ENCODE data around the gene SAMD11.

Gene SAMD11

DNA sequence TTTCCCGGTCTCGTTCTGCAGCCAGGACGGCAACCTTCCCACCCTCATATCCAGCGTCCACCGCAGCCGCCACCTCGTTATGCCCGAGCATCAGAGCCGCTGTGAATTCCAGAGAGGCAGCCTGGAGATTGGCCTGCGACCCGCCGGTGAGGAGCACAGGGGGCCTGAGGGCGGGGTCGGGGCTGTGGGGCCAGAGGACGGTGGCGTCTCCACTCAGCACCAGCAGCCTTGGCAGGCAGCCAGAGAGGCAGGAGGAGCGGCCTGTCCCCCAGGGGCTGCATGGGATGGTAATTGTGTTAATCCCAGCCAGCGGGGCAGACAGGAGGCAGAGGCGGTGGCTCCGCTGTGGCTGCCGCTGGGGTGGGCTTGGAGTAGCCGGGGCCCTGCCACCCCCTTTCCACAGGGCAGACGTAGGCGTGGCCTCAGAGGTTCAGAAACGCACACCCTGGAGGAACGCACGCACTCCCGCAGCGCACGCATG is 12.1 kb downstream of the SAMD11 start:
- peaks cover 14% of the 10 kb centered on the region for H3K36me3 Mint-ChIP-seq (ENCODE audit: low read depth)
- peak; percentile 68 for DNase-seq
- H3K27ac Mint-ChIP-seq, result no peak overlapping the region
- H3K4me3 Mint-ChIP-seq, result peak overlapping the region; percentile 54
- H3K27me3 Mint-ChIP-seq (ENCODE audit: low read depth, poor library complexity), result peaks cover 77% of the 10 kb centered on the region
- peaks cover 61% of the 10 kb centered on the region for H3K4me1 Mint-ChIP-seq
- TF ChIP-seq, protein P1, sequence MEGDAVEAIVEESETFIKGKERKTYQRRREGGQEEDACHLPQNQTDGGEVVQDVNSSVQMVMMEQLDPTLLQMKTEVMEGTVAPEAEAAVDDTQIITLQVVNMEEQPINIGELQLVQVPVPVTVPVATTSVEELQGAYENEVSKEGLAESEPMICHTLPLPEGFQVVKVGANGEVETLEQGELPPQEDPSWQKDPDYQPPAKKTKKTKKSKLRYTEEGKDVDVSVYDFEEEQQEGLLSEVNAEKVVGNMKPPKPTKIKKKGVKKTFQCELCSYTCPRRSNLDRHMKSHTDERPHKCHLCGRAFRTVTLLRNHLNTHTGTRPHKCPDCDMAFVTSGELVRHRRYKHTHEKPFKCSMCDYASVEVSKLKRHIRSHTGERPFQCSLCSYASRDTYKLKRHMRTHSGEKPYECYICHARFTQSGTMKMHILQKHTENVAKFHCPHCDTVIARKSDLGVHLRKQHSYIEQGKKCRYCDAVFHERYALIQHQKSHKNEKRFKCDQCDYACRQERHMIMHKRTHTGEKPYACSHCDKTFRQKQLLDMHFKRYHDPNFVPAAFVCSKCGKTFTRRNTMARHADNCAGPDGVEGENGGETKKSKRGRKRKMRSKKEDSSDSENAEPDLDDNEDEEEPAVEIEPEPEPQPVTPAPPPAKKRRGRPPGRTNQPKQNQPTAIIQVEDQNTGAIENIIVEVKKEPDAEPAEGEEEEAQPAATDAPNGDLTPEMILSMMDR (IDR thresholded peaks at IDR 0.05), result no peak
- H3K9me3 Mint-ChIP-seq, result no peaks in the 10 kb centered on the region

DNA sequence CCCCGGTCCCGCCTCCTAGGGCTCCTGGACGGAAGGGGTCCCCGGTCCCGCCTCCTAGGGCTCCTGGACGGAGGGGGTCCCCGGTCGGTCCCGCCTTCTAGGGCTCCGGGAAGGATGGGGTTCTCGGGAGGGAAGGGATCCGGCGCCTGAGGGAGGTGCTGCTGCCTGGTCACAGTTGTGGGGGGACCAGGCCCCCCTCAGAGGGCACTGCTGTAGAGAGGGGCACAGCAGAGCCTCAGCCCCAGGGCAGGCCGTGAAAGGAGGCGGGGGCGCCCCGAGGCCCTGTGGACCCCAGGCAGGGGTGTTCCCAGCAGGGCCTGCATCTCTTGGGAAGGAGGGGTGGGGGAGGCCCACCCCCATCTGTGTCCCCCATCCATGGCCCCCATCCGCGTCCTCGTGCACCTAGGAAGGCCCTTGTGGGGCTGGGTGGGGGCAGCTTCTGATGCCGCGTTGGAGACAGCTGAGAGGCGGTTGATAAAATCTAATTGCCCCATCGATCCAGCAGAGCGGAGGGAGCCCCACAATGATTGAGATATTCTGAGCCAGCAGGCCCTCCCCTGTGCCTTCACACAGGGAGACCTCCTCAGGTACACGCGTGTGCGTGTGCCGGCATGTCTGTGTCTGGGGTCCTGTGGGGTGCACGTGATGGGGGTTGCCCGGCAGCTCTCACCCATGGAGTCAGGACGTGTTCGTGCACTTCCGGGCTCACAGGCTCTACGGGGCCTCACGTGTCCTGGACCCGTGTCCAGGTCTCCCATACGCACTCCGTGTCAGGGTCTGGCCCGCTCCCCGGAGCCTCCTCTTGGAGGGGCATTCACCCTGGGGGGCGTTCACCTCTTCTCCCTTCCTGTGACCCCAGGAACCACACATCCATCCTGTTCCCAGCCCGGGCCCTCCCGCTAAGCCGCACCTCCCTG is 12.9 kb downstream of the SAMD11 start:
- TF ChIP-seq, protein P1 (IDR thresholded peaks at IDR 0.05), result no peak
- Mint-ChIP-seq H3K36me3 (ENCODE audit: low read depth) (peaks cover 8% of the 10 kb centered on the region), H3K4me3 (no peak overlapping the region), H3K27ac (no peak overlapping the region), H3K27me3 (ENCODE audit: low read depth, poor library complexity) (peaks cover 72% of the 10 kb centered on the region), H3K4me1 (peaks cover 58% of the 10 kb centered on the region), H3K9me3 (no peaks in the 10 kb centered on the region)
- no peak for DNase-seq

DNA sequence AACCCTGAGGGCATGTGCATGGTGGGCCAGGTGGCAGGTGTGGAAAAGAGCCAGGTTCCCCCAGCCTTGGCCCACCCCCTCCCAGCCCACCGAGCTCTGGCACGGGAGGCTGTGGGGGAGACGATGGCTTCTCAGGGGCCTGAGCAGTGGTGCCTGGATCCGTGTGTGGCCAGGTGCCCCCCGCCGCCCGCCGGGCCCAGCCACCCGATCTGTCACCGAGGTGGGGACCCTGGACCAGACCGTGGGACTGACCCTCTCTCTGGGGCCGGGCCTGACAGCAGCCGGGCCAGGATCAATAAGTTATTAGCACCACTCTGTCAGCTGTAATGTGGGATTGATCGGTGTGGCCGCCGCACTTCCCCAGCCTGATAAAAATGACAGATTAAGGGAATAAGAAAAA is 13.8 kb downstream of the SAMD11 start:
- Mint-ChIP-seq H3K4me3 (no peak overlapping the region), H3K4me1 (peaks cover 48% of the 10 kb centered on the region), H3K27me3 (ENCODE audit: low read depth, poor library complexity) (peaks cover 63% of the 10 kb centered on the region), H3K9me3 (no peaks in the 10 kb centered on the region), H3K36me3 (ENCODE audit: low read depth) (no peaks in the 10 kb centered on the region), H3K27ac (no peak overlapping the region)
- TF ChIP-seq, protein P1 (IDR thresholded peaks at IDR 0.05), result no peak
- DNase-seq, result no peak

DNA sequence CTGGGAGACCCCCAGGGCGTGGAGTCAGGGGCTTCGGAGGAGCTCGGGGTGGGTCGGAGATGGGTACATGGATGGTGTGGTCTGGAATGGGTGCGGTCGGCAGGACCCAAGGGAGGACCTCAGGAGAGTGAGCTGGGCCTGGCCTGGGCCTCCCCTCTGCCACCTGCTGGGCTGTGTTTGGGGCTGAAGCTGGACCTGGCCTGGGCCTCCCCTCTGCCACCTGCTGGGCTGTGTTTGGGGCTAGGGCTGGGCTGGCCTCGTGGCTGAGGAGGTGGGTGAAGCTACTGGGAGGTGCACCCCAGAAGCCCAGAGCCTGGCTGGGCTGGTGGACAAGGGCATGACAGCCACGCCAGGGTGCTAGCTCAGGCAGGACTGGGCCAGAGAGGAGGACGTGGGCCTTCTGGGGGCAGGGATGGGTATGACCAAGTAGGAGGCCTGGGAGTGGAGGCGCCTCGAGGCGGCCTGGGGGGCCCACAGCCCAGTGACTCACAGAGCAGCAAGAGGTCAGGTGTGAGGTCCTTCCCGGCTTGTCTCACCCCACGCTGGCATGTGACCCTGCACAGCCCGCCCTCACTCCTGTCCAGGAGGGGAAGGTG is 14.5 kb downstream of the SAMD11 start:
- DNase-seq, result no peak
- Mint-ChIP-seq H3K27ac (no peak overlapping the region), H3K4me1 (peaks cover 42% of the 10 kb centered on the region)

DNA sequence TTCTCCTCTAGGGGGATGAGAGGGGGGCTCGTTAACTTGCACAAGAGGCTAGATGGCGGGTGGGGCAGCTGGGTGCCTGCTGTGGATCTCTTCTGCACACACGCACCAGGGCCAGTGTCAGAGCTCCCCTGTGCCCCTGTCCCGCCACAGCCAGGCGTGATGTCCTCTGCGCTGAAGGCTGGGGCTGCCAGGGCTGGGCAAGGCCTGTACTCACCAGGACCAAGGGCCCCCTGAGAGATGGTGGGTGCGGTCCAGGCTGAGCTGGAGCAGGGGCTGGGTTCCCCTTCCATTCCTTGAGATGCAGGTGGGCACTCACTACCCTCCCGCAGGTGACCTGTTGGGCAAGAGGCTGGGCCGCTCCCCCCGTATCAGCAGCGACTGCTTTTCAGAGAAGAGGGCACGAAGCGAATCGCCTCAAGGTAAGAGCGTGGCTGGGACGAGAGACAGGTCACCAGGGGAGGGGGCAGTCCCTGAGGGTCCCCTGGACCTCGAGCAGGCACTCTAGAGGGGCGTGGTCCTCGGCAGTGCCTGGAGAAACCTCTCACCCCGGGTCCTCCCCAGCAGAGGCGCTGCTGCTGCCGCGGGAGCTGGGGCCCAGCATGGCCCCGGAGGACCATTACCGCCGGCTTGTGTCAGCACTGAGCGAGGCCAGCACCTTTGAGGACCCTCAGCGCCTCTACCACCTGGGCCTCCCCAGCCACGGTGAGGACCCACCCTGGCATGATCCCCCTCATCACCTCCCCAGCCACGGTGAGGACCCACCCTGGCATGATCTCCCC is 15.2 kb downstream of the SAMD11 start:
- Mint-ChIP-seq H3K27ac (no peak overlapping the region), H3K9me3 (no peaks in the 10 kb centered on the region), H3K27me3 (ENCODE audit: low read depth, poor library complexity) (peaks cover 56% of the 10 kb centered on the region), H3K4me1 (peaks cover 38% of the 10 kb centered on the region), H3K4me3 (no peak overlapping the region), H3K36me3 (ENCODE audit: low read depth) (no peaks in the 10 kb centered on the region)
- no peak for DNase-seq
- TF ChIP-seq, protein P1 (IDR thresholded peaks at IDR 0.05), result no peak

More for the DNA sequence above, 14.5 kb downstream of the SAMD11 start:
- Mint-ChIP-seq H3K4me3 (no peak overlapping the region), H3K9me3 (no peaks in the 10 kb centered on the region), H3K27me3 (ENCODE audit: low read depth, poor library complexity) (peaks cover 60% of the 10 kb centered on the region), H3K36me3 (ENCODE audit: low read depth) (no peaks in the 10 kb centered on the region)
- TF ChIP-seq, protein P1 (IDR thresholded peaks at IDR 0.05), result no peak
